Ureter (tissue), 1 donor: ENCODE data around the gene RAB9B. TPM values are rescaled to one million over a fixed set of nuclear protein-coding genes. Genes with fewer than 3 reads are reported as not detected.
A peak's percentile ranks its signal among the peaks of the same experiment; 100 is the strongest.
"Not testable (repeated sequence)": the region's sequence is repeated elsewhere in the genome, so short reads cannot be mapped to it uniquely, and the experiment has no call there.

ENCODE experiments used
- DNase-seq: peaks from one replicate; pipeline ENCODE4 v3.0.0-alpha.2; 2020; ENCODE audit warnings: low spot score
- total RNA-seq: library from RNA; stranded (reverse); gene quantifications from one replicate; pipeline ENCODE4 v1.2.4, GENCODE V29; 2023
- donor health status: DM: yes; HTN: yes; CAD: no.

RAB9B gene, protein sequence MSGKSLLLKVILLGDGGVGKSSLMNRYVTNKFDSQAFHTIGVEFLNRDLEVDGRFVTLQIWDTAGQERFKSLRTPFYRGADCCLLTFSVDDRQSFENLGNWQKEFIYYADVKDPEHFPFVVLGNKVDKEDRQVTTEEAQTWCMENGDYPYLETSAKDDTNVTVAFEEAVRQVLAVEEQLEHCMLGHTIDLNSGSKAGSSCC
- 6.5 TPM for total RNA-seq

- peak; percentile 61 for DNase-seq
Observed at GRCh38 chrX:103831803-103832544, at the start of gene RAB9B. Gene RAB9B (minus strand): TSS chrX:103832257. CDS start chrX:103825784, 6,473 bp downstream.

DNA sequence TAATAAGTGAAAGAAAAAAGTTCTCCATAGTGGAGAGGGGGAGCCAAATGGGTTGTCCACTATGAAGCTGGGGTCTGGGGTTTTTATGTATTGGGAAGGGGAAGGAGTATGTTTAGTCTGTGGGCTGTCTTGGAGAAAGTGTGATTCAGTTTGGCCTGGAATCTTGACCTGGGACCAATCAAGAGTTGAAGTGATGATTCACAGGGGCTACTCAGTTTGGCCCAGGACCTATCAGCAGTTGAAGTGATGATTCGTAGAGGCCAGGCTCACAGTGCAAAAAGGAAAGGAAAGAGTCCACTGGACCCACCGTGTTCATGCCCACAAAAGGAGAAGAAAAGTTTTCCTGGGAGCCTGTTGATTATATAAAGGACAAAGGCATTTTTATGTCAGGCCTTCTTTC, 47.3 kb upstream of the RAB9B start:
- DNase-seq, result no peak

DNA sequence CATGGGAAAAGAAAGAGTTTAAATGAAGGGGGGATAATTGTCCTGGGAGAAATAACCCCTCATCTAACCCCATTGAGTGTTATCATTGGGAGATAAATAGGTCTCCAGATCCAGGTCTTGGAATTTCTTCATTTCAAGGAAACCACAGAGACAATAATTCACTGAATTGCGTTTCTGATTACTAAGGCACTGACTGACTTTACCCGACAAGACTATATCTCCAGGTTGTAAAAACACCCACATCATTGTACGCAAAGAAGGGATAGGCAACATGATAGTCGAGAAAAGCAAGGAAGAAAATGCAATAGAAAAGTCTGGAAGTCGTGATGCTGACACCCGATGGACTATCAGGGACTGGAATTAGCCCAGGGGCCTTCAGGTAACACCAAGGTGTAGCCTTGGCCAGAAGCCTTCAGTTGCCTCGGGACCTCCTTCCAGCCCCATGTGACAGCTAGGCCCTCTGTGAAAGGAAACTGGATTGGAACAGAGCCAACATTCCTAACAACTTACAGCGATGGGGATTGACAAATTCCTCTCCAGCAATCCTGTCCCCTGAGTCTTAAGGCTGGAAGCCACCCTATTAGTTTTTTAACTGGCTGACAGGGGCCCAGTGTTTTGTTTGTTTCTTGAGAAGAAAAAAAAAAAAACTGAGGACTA, 46.5 kb upstream of the RAB9B start:
- DNase-seq, result no peak

DNA sequence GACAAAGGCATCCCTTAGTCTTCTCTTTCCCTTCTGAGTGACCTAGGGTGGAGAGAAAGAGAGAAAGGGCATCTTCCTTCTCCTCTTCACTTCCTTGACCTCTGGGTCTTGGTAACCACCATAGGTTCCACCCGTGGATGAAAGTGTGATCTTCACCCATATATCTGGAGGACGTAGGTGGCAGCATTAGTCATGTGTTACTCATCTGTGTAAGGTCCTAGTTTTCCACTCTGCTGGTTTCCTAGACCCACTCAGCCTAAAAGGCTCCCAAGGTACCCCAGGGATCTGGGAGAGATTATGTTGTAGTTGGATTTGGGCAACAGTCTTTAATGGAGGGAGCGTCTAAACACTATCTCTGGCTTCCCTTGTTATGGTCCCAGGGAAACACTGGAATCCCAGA, 45.5 kb upstream of the RAB9B start:
- no peak for DNase-seq

DNA sequence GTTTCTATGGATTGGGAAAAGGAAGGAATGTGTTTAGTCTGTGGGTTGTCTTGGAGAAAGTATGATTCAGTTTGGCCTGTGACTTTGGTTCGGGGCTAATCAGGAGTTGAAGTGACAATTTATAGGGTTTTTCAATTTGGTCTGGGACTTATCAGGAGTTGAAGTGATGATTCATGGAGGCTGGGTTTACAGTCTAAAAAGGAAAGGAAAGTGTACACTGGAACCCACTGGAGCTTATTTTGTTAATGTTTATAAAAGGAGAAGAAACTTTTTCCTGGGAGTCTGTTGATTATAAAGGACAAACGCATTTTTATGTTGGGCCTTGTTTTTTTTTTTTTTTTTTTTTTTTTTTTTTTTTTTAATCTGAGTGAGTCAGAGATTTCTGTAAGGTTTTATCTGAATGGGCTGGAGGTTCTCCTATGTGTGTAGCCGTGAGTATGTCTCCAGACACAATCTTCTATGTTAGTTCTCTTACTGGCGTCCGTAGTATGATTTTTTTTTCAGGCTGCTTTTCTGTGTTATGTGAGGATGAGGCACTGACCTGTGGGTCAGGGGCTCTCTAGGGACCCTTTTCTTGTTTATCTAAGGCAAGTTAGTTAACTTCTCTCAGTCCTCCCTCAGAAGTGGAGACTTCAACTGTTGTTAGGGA, 33.0 kb upstream of the RAB9B start:
- DNase-seq, result no peak

DNA sequence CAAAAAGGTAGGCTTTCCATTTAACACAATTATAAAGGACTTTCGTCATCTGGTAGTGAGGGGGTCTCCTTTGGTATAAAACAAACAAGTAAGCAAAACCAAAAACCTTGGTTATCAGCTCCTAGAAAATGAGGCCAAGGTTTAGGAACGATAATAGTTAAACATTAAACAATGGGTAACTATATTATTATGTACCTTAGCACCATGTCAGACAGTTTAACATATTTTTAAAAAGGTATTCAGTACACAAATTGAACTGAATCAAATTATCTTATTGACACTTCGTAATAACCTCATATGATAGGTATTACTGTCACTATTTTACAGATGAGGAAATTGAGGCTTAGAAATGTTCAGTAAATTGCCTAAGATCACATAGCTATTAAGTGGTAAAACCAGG, 32.1 kb upstream of the RAB9B start:
- DNase-seq, result no peak

DNA sequence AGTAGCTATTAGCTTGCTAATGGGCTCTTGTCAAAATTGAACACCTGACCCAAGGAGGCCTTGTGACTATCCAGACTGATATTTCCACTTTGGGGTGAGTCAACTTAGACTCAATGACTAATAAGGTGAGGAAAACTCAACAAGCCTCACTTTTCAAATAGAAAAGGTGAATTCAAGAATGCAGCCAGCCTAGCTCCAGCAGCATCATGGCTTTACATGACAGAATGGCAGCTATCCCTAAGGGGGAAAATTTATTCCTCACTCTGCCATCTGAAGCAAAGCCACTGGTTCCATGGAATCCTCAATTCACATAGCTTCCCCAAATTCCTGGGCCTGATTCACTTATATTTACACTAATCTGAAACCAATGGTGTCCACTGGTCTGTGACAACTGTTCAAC, 29.1 kb upstream of the RAB9B start:
- no peak for DNase-seq

- DNase-seq, result no peak
Observed at GRCh38 chrX:103849558-103849957, 17.5 kb upstream of the RAB9B start.

DNA sequence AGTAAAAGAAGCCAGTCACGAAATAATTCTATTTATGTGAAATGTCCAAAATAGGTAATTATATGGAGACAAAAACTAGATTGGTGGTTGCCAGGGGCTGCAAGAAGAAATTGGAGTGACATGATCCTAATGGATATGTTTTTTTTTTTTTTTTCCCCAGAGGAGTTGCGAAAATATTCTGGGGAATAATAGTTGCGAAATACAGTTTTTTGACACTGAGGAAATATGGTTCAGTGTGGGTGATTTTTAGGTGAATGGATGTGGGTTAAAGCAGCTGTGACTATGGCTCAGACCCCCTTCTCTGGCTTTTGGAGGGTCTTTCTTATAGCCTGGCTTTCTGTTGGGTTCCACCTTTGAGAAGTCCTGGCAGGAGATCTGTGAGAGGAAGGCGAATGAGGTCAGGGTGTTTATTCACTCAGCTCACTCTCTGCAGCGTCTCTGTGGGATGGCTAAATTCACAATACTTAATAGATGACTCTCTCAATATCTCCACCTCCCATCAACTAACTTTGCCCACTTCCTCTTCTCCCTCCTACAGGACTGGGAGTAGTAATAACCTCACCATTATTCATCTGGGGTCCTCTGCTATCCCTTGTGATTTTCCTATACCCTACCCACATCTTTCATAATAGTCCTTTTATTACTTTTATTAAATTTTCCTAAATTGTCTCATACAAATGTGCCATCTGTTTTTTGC, 15.3 kb upstream of the RAB9B start:
- DNase-seq, result no peak

GRCh38 chrX:103846386-103846785, 14.3 kb upstream of the RAB9B start:
- DNase-seq, result no peak

GRCh38 chrX:103845165-103845653, 13.2 kb upstream of the RAB9B start:
- DNase-seq, result peak; percentile 54

DNA sequence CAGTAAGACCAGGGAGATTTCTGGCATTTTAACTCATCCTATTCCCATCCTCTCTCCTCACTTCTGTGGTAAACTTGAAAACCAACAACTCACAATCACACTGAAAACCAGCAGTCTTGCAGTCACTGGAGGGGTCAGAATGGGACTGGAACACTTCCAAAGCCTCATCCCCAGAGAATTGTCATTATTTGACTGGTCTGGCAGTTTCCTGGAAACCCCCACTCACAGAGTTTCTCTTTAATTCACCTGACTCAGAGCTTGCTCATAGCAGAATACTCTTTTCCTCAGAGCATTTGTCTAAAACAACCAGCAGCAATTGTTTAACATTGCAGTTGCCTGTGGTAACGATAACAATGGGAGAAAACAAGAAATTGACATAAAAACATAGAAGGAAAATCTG, 7.3 kb upstream of the RAB9B start:
- DNase-seq, result no peak

DNA sequence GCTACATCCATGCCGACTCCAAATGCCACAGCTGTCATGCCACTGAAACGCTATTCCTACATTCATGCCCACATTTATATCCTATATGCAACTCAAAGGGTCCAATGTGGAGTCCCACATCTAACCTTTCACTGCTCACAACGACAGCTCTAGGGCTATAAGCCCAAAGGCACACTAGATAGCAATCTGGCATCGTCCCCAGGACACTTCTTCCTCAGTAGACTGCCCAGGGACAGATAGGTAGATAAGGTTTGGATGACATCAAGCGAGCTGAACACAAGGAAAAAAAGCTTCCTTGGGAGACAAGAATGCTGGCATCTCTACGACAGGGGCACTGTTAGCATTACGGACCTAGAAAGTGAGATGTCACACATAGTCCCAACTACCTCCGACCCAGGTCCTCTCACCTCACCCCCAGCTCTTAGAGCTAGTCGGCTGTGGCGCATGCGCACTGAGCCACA, 685 bp downstream of the RAB9B start:
- no peak for DNase-seq

- no peak for DNase-seq
Observed at GRCh38 chrX:103830848-103831247, 1.2 kb downstream of the RAB9B start.

DNA sequence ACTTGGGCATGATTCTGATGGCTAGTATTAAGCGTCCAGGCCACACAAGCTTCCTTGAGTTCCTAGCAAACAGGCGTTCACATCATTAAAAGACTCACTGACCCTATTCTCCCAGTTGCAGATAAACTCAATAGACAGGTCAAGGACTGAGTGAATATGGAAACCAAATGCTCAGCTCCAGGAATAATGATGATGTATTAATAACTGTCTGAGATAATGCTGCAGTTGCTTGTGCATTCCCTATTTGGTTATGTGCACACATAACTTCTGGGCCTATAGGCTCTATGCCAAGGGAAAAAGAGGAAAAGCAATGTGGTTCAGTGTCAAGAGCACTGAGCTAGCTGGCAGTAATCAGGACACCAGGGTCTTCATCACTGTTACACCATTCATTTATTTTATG, 3.5 kb downstream of the RAB9B start:
- DNase-seq, result no peak

GRCh38 chrX:103825881-103826280, 6.2 kb downstream of the RAB9B start:
- no peak for DNase-seq

DNA sequence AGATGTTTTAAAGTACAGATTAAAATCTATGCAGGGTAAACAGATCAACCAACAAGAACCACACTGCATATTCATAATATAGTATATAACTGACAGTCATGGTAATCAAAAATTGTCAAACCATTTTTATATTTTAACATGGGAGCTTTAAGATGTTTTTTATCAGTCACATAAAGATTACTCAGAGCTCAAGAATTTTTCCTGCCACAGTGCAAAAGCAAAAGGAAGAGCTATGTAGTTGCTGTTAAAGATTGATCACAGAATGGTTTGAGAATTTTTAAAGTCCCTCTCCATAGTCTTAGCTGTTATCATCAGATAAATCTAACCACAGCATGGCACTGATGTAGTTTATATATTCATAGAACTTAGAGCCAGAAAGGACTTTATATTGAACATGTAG, 8.5 kb downstream of the RAB9B start:
- DNase-seq, result no peak

GRCh38 chrX:103820802-103821201, 11.3 kb downstream of the RAB9B start:
- DNase-seq, result not testable (repeated sequence)

DNA sequence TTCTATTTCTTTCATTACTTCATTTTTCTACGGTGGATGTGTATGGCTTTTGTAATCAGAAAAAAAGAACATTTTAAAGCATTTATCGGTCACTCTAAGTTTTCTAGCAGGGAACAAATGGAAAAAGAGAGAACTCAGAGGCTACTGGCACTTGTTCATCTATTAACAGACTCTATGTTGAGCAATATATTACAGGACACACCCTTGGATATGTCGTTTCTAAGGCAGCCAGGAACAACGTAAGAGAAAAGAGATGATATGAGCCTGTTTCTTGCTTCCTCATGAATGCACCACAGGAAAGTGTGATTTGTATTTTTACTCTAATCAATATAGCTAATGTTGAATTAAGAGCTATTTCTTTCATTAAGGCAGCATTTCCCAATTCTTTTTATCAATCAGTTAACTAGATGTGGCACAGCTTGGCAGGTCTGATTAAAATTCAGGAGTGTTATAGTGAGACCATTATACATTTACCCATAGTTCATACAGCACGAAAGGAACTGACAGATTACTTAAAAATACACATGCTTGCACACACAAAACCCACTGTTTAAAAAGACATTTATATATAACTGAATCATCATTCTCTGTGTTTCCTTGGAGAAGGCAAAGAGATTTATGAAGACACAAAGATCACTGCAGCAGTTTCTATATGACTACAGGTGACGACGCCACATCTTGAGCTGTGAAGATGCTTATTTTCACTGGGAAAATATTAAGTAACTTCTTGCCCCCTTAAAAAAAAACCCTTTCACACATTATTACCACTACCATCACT, 13.0 kb downstream of the RAB9B start:
- DNase-seq, result no peak

- no peak for DNase-seq
Observed at GRCh38 chrX:103817502-103817901, 14.6 kb downstream of the RAB9B start.

DNA sequence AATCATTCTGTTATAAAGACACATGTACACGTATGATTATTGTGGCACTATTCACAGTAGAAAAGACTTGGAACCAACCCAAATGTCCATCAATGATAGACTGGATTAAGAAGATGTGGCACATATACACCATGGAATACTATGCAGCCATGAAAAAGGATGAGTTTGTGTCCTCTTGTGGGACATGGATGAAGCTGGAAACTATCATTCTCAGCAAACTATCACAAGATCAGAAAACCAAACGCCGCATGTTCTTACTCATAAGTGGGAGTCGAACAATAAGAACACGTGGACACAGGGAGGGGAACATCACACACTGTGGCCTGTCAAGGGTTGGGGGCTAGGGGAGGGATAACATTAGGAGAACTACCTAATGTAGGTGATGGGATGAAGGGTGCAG, 15.0 kb downstream of the RAB9B start:
- DNase-seq, result not testable (repeated sequence)
